ENCODE data around the gene STON2. TPM values are rescaled to one million over a fixed set of nuclear protein-coding genes. Genes with fewer than 3 reads are reported as not detected.

Gene STON2
- total and polyA plus RNA-seq, 2 of the 8 experiments (the other 6 are each of a cell fraction or from before 2014, with no cell fraction given): 8.9 to 50.0 TPM

GRCh38 chr14:81314443-81315175, 85.5 kb downstream of the STON2 start:
- Histone ChIP-seq H3K36me3 (ENCODE audit: control insufficient read depth in 2 of 4, insufficient read depth in 4 of 4, low read length in 3 of 4) (no peaks in the 10 kb centered on the region; a peak in 1 of 8 replicates), H2BK15ac (ENCODE audit: low read length) (no peak overlapping the region), H2BK120ac (replicated peaks; ENCODE audit: low read depth, low read length) (peak overlapping the region; percentile 41), H3K4me3 (ENCODE audit: extremely low read depth in 1 of 4, insufficient read depth in 2 of 4, low read depth in 3 of 4, low read length in 4 of 4) (peak overlapping the region in 1 of 4 experiments; percentile 27; a peak in 1 of 8 replicates), H3K9ac (replicated peaks in 1 of 4; ENCODE audit: extremely low read depth in 1 of 4, low read depth in 3 of 4, low read length in 3 of 4) (peak overlapping the region in 2 of 4 experiments; percentile 62 to 69; a peak in 3 of 7 replicates), H3K23ac (ENCODE audit: insufficient read length) (no peak overlapping the region), H4K8ac (ENCODE audit: extremely low read depth, insufficient read depth, low read length) (no peak overlapping the region), H2BK12ac (ENCODE audit: low read depth, low read length) (peak overlapping the region; percentile 96; the same call in 1 of the 2 replicates), H3K56ac (replicated peaks; ENCODE audit: insufficient read length, low read depth, low read length) (no peak overlapping the region), H3K4me2 (ENCODE audit: insufficient read depth in 1 of 2, low read depth in 2 of 2, low read length in 2 of 2) (peak overlapping the region; percentile 38 to 53; a peak in 3 of 4 replicates), H3K79me2 (ENCODE audit: control insufficient read depth in 1 of 2, insufficient read depth in 2 of 2, low read length in 2 of 2) (peaks cover 0 to 15% of the 10 kb centered on the region in 2 experiments; a peak in 2 of 4 replicates), H3K18ac (ENCODE audit: extremely low read depth, low read length) (no peak overlapping the region; the same call in 1 of the 2 replicates), H3K9me3 (ENCODE audit: insufficient read depth in 2 of 2, low read depth in 1 of 2, low read length in 1 of 2) (no peaks in the 10 kb centered on the region), H3K27ac (ENCODE audit: low read depth, low read length) (peak overlapping the region; percentile 90), H3K23me2 (ENCODE audit: low read depth, low read length) (no peaks in the 10 kb centered on the region), H4K20me1 (replicated peaks in 1 of 2; ENCODE audit: control insufficient read depth in 1 of 2, insufficient read depth in 2 of 2, low read length in 2 of 2) (no peaks in the 10 kb centered on the region), H4K5ac (ENCODE audit: insufficient read length, low read depth, low read length) (peak overlapping the region; percentile 25), H3K79me1 (ENCODE audit: low read depth, low read length) (no peaks in the 10 kb centered on the region), H2BK20ac (ENCODE audit: low read length) (no peak overlapping the region; the same call in 1 of the 2 replicates), H2AK5ac (ENCODE audit: low read depth, low read length) (peak overlapping the region; percentile 78; the same call in 1 of the 2 replicates), H3K4ac (replicated peaks; ENCODE audit: insufficient read length, low read depth, low read length) (peak overlapping the region; percentile 8), H4K91ac (replicated peaks; ENCODE audit: insufficient read length, low read length) (peak overlapping the region; percentile 85), H3K14ac (ENCODE audit: insufficient read length) (no peak overlapping the region), H2AFZ (ENCODE audit: low read length) (no peak overlapping the region), H3K27me3 (replicated peaks in 1 of 4; ENCODE audit: control insufficient read depth in 3 of 4, extremely low read depth in 1 of 4, insufficient read depth in 3 of 4, low read length in 3 of 4) (no peaks in the 10 kb centered on the region), H2BK5ac (ENCODE audit: low read depth, low read length) (0 out of 2 replicates have a peak overlapping the region, but pooled peaks have one; percentile 28), H3K4me1 (replicated peaks in 1 of 4; ENCODE audit: control insufficient read depth in 3 of 4, insufficient read depth in 4 of 4, low read length in 3 of 4) (peaks cover 6 to 29% (median 23%) of the 10 kb centered on the region in 4 experiments; a peak in 6 of 7 replicates)
- ChIA-PET CTCF (ENCODE audit: partially characterized antibody) (interaction anchor here (1.3 to 1.8 kb wide), 2 partner anchors 13 to 45 kb away, joined by 6 to 12 read pairs; no protein-coding TSS in a partner anchor), POLR2A (ENCODE audit: partially characterized antibody) (interaction anchor here (1.1 to 2.2 kb wide), 5 partner anchors 10 to 120 kb away, joined by 3 to 10 read pairs (median 5); partner anchors contain the start of gene GTF2A1)
- no peak for DNase-seq (ENCODE audit: low read depth in 1 of 2, low spot score in 2 of 2)
- peak; percentile 45 for FAIRE-seq
- 71% methylated on average over 4 of the region's 4 CpGs; no CpG with 5 or more reads in 1 of the 2 experiments for WGBS, 2 experiments (ENCODE audit: extremely low coverage in 1 of 2, insufficient coverage in 1 of 2, insufficient read length in 1 of 2, insufficient replicate concordance in 2 of 2, low coverage in 1 of 2, low lambda C conversion rate in 2 of 2, missing lambda C conversion rate in 1 of 2)
- no peak for TF ChIP-seq NRF1 (IDR thresholded peaks at IDR 0.05; ENCODE audit: low read depth, low read length)
- TF ChIP-seq E2F6 (IDR thresholded peaks at IDR 0.05): no peak; the same call in 1 of the 2 replicates
- TF ChIP-seq YY1 (IDR thresholded peaks at IDR 0.05; ENCODE audit: low read depth, low read length): peak; percentile 76
- 0 out of 2 replicates have a peak, but pooled peaks have one; percentile 29 for TF ChIP-seq MAX (IDR thresholded peaks at IDR 0.05)
- TF ChIP-seq SAP30 (IDR thresholded peaks at IDR 0.05; ENCODE audit: insufficient read depth, insufficient replicate concordance, low read length): no peak
- no peak for TF ChIP-seq SIRT6 (IDR thresholded peaks at IDR 0.05; ENCODE audit: low read length)
- TF ChIP-seq KDM5A (IDR thresholded peaks at IDR 0.05; ENCODE audit: low read length): no peak

All from H1 (cell line).